Brain microvascular endothelial cell (primary cell): Measurements from ENCODE around the gene FBXW5.

Source experiments
- DNase-seq: peaks from one replicate; pipeline ENCODE4 v3.0.0-alpha.2; 2020
- H3K27ac ChIP-seq: fragments of 250-450 bp; sonication (Bioruptor Pico); 2 replicates; pipeline ENCODE4 v1.5.1; 2020; ENCODE audit warnings: mild to moderate bottlenecking, moderate library complexity
- H3K27me3 ChIP-seq: fragments of 250-450 bp; sonication (Bioruptor Pico); replicated peaks from 2 replicates; pipeline ENCODE4 v1.5.1; 2020; ENCODE audit warnings: mild to moderate bottlenecking
- H3K36me3 ChIP-seq: fragments of 250-450 bp; sonication (Bioruptor Pico); replicated peaks from 2 replicates; pipeline ENCODE4 v1.5.1; 2020; ENCODE audit warnings: mild to moderate bottlenecking
- H3K4me3 ChIP-seq: 2 replicates; pipeline ENCODE4 v1.5.1; 2011; ENCODE audit warnings: low read depth, mild to moderate bottlenecking, control low read depth, low read length, moderate library complexity
- CTCF ChIP-seq: IDR thresholded peaks from 2 replicates; pipeline ENCODE4 v1.5.1; 2011; ENCODE audit warnings: low read depth, mild to moderate bottlenecking, moderate library complexity, low read length, control low read depth, inconsistent platforms; ENCODE audit errors: missing control alignments
- in situ Hi-C: cut with HindIII; loops from 2 replicates; pipeline ENCODE4 v1.10.0; 2017; ENCODE audit warnings: low sequenced_read_pairs, low pct_ligation_motif_present

Gene FBXW5

DNA sequence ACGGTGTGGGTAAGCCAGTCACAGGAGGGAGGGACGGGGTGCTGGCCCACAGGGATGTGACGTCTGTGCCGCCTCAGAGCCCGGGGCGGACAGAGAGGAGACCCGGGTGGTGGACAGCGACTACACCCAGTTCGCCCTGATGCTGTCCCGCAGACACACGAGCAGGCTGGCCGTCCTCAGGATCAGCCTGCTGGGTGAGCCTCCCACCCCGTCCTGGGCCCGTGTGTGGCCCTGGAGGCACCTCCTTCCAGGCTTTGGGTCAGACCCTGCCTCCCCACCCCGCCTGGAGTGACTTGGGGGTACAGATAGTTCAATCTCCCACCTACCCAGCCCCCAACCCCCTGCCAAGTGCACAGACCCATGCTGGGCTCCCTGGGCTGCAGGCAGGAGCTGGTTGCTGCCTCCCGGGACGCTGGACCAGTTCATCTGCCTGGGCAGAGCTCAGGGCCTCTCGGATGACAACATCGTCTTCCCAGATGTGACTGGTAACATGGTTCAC is 9.3 kb upstream of the FBXW5 start:
- no peak for DNase-seq
- in situ Hi-C loops, result no loop called here
- Histone ChIP-seq H3K36me3 (no peaks in the 10 kb centered on the region), H3K27ac (no peak overlapping the region), H3K27me3 (no peaks in the 10 kb centered on the region), H3K4me3 (no peak overlapping the region)
- no peak for TF ChIP-seq CTCF

DNA sequence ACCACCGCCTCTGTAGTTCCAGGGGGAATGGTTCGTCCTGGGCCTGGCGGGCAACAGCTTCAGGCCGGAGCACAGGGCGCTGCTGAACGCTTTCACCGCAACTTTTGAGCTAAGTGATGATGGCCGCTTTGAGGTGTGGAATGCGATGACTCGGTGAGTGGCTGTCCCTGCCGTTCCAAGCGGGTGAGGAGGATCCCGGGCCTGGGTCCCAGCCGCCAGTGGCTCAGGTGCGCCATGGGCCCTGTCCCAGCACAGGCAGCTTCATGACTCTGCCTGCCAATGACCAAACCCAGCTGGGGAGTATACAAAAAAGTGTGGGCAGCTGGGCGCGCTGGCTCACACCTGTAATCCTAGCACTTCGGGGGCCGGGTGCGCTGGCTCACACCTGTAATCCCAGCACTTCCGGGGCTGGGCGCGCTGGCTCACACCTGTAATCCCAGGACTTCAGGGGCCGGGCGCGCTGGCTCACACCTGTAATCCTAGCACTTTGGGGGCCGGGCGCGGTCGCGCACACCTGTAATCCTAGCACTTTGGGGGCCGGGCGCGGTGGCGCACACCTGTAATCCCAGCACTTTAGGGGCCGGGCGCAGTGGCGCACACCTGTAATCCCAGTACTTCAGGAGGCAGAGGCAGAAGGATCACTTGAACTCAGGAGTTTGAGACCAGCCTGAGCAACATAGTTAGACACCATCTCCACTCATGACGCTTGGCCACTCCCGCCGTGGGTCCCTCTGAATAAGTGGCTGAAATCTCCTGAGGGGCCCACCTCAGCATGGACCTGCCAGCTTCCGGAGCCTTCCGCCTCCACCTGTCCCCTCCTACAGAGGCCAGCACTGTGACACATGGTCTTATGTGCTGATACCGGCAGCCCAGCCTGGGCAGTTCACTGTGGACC is 8.6 kb upstream of the FBXW5 start:
- DNase-seq, result no peak
- no peaks in the 10 kb centered on the region for H3K36me3 ChIP-seq
- H3K27me3 ChIP-seq, result no peaks in the 10 kb centered on the region
- TF ChIP-seq CTCF, result no peak
- no peak overlapping the region for H3K27ac ChIP-seq
- in situ Hi-C loops, result no loop called here
- H3K4me3 ChIP-seq, result no peak overlapping the region

DNA sequence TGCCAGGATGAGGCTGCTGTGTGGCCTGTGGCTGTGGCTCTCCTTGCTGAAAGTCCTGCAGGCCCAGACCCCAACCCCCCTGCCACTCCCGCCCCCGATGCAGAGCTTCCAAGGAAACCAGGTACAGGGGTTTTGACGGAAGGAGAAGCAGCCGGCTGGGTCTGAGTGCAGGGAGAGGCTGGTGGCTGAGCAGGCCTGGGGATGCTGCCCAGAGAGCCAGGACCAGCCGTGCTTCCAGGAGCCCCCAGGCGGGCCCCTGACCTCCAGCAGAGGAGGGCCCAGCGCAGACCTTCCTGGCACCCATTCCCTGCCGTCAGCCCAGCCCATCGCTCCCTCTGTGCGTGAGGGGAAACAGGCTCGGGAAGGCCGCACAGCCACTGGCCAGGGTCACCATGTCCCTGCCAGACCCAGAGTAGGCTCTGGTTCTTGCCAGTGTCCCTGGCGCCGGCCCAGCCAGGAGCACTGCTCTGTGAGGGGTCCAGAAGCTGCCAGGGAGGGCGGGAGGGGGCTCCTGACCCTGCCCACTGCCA is 7.8 kb upstream of the FBXW5 start:
- no peaks in the 10 kb centered on the region for H3K27me3 ChIP-seq

DNA sequence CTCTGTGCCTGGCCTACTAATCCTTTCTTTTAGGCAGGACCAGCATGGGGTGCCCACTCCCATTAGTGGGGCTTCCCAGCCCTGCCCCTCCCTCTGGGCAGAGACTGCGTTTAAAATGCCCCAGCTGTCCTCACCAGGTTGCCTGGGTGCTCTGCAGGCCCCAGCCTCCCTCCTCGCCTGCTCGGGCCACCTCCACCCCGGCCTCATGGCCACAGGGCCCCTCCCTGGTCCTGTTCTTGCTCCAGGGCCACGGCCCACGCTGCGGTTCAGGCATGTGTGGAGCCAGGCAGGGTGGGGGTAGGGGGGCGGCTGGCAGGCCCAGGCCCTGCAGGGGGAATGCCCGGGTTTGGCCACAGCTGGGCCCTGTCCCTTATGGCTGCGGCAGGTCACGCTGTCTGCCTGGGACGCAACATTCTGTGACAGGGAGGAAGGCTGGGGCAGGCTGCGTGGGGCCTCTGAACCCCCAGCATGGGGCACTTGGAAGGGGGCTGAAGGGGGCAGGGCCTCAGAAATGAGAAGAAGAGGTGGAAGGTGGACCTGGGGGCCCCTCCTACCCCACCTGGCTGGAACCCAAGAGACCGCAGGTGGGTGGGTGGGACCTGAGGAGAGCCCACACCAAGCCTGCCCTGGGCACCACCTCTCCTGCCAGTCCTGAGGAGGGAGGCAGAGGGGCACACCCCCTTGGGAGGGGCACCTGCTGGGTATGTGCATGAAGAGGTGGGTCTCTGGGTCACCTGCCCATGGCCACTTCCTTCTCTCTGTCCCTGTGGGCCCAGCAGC is 7.2 kb upstream of the FBXW5 start, which contains the start of gene LCN12:
TSS of gene LCN12 (plus strand) at position 733 of the 780 bp plus-strand sequence. CDS start 55 bp downstream, outside the sequence.
- in situ Hi-C loops, result no loop called here
- Histone ChIP-seq H3K27ac (no peak within 1 kb of the TSS), H3K27me3 (no peaks in the 10 kb centered on the region), H3K36me3 (no peaks in the 10 kb centered on the region), H3K4me3 (no peak within 1 kb of the TSS)
- no peak for TF ChIP-seq CTCF
- DNase-seq, result no peak

More for the DNA sequence above, 7.8 kb upstream of the FBXW5 start:
- no peak for DNase-seq
- H3K4me3 ChIP-seq, result no peak overlapping the region
- no peaks in the 10 kb centered on the region for H3K36me3 ChIP-seq
- TF ChIP-seq CTCF, result no peak
- no peak overlapping the region for H3K27ac ChIP-seq
- in situ Hi-C loops, result no loop called here

GRCh38 chr9:136950656-136951276 is 6.2 kb upstream of the FBXW5 start:
- peak overlapping the region; percentile 53 for H3K4me3 ChIP-seq
- H3K36me3 ChIP-seq, result no peaks in the 10 kb centered on the region
- H3K27me3 ChIP-seq, result no peaks in the 10 kb centered on the region
- TF ChIP-seq CTCF, result no peak
- DNase-seq, result no peak
- in situ Hi-C loops, result no loop called here
- no peak overlapping the region for H3K27ac ChIP-seq
